ENCODE results near the gene ATP6V0E1.

GRCh38 chr5:172943906-172944305, 39.7 kb upstream of the ATP6V0E1 start:
- no peak for TF ChIP-seq GATA2 (IDR thresholded peaks at IDR 0.05; ENCODE audit: low read depth, low read length)
- no peak for TF ChIP-seq GATA3 (IDR thresholded peaks at IDR 0.05; ENCODE audit: low read depth, low read length)
